ENCODE measurements around the gene RRAS2. TPM values are rescaled to one million over a fixed set of nuclear protein-coding genes. Genes with fewer than 3 reads are reported as not detected.

RRAS2 gene
- total RNA-seq, 1 donor from 2014 or later, result 51.9 TPM

DNA sequence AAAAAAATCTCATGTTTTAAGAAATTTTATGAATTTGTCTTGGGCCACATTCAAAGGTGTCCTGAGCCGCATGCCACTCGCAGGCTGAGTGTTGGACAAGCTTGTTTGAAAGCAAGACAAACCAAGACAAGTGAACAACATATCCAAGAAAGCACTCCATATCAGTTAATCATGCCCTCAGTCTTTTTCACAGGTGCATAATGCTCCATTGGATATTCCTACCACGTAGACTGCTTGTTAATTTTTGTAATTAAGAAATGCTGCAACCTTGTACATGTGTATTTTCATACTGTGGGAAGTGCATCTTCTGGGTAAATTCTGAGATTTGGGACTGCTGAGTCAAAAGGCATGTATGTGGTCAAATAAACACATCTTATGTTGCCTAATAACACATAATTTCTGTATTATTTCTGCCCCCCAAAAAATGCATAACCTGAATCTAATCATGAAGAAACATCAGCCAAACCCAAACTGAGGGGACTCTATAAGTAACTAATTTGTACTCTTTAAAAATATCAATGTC, 8.2 kb downstream of the RRAS2 start:
- peaks cover 5% of the 10 kb centered on the region for H3K4me1 Mint-ChIP-seq
- no peak overlapping the region for H3K4me3 Mint-ChIP-seq
- no peaks in the 10 kb centered on the region for H3K27me3 Mint-ChIP-seq (ENCODE audit: low read depth)
- no peak for DNase-seq (ENCODE audit: low spot score in 2 of 2, unreplicated experiment in 2 of 2)
- H3K9me3 Mint-ChIP-seq, result peaks cover 28% of the 10 kb centered on the region
- H3K36me3 Mint-ChIP-seq, result peaks cover 25% of the 10 kb centered on the region
- no peak overlapping the region for H3K27ac Mint-ChIP-seq
- TF ChIP-seq, protein P1, sequence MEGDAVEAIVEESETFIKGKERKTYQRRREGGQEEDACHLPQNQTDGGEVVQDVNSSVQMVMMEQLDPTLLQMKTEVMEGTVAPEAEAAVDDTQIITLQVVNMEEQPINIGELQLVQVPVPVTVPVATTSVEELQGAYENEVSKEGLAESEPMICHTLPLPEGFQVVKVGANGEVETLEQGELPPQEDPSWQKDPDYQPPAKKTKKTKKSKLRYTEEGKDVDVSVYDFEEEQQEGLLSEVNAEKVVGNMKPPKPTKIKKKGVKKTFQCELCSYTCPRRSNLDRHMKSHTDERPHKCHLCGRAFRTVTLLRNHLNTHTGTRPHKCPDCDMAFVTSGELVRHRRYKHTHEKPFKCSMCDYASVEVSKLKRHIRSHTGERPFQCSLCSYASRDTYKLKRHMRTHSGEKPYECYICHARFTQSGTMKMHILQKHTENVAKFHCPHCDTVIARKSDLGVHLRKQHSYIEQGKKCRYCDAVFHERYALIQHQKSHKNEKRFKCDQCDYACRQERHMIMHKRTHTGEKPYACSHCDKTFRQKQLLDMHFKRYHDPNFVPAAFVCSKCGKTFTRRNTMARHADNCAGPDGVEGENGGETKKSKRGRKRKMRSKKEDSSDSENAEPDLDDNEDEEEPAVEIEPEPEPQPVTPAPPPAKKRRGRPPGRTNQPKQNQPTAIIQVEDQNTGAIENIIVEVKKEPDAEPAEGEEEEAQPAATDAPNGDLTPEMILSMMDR (IDR thresholded peaks at IDR 0.05; ENCODE audit: unreplicated experiment), result no peak

DNA sequence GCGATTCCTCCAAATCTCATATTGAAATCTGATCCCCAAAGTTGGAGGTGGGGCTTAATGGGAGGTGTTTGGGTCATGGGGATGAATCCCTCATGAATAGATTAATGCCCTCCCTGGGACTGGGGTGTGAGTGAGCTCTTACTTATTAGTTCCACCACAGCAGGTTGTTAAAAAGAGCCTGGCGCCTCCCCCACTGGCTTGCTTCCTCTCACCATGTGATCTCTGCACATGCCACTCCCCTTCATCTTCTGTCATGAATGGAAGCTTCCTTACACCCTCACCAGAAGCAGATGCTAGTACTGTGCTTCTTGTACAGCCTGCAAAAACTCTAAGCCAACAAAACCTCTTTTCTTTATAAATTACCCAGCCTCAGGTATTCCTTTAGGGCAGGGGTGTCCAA, 8.8 kb downstream of the RRAS2 start:
- Mint-ChIP-seq H3K9me3 (peaks cover 34% of the 10 kb centered on the region), H3K36me3 (peaks cover 28% of the 10 kb centered on the region), H3K27me3 (ENCODE audit: low read depth) (no peaks in the 10 kb centered on the region), H3K4me3 (no peak overlapping the region), H3K27ac (no peak overlapping the region), H3K4me1 (peaks cover 4% of the 10 kb centered on the region)
- TF ChIP-seq, protein P1 (IDR thresholded peaks at IDR 0.05; ENCODE audit: unreplicated experiment), result no peak
- DNase-seq (ENCODE audit: low spot score in 2 of 2, unreplicated experiment in 2 of 2), result no peak

DNA sequence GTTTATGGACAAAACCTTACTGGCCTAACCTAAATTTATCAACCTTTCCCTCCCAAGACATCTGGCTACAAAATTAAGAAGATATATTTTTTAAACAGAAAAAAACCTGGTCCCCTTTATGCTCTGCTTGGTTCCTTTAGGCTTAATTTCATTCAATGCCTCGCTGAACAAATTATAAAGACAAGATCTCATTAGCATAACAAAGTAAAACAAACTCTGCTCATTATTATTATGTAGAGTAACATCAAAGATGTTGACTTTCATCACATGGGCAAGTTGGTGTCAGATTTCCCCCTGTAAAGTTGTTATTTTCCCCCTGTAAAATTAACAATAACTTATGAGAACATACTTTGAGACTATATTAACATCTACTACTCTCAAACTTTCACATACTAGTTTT, 11.0 kb downstream of the RRAS2 start:
- DNase-seq (ENCODE audit: low spot score in 2 of 2, unreplicated experiment in 2 of 2), result no peak
- TF ChIP-seq, protein P1 (IDR thresholded peaks at IDR 0.05; ENCODE audit: unreplicated experiment), result no peak
- H3K27ac Mint-ChIP-seq, result no peak overlapping the region
- no peaks in the 10 kb centered on the region for H3K4me1 Mint-ChIP-seq
- H3K36me3 Mint-ChIP-seq, result peaks cover 35% of the 10 kb centered on the region
- no peaks in the 10 kb centered on the region for H3K27me3 Mint-ChIP-seq (ENCODE audit: low read depth)
- H3K9me3 Mint-ChIP-seq, result peaks cover 43% of the 10 kb centered on the region
- no peak overlapping the region for H3K4me3 Mint-ChIP-seq

DNA sequence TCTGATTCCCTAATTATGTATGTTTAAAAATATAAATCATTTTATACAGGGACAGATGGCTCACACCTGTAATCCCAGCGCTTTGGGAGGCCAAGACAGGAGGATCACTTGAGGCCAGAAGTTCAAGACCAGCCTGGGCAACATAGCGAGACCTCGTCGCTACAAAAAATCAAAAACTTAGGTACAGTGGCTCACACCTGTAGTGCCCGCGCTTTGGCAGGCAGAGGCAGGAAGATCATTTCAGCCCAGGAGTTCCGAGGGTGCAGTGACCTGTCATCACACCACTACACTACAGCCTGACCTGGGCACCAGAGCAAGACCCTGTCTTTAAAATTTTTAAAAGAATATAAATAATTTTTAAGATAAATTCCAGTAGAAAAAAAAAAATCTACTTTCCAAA, 11.5 kb downstream of the RRAS2 start:
- H3K27me3 Mint-ChIP-seq (ENCODE audit: low read depth), result no peaks in the 10 kb centered on the region
- peaks cover 43% of the 10 kb centered on the region for H3K9me3 Mint-ChIP-seq
- no peak overlapping the region for H3K4me3 Mint-ChIP-seq
- peaks cover 35% of the 10 kb centered on the region for H3K36me3 Mint-ChIP-seq
- H3K4me1 Mint-ChIP-seq, result no peaks in the 10 kb centered on the region
- H3K27ac Mint-ChIP-seq, result no peak overlapping the region
- TF ChIP-seq, protein P1 (IDR thresholded peaks at IDR 0.05; ENCODE audit: unreplicated experiment), result no peak
- DNase-seq (ENCODE audit: low spot score in 2 of 2, unreplicated experiment in 2 of 2), result no peak

DNA sequence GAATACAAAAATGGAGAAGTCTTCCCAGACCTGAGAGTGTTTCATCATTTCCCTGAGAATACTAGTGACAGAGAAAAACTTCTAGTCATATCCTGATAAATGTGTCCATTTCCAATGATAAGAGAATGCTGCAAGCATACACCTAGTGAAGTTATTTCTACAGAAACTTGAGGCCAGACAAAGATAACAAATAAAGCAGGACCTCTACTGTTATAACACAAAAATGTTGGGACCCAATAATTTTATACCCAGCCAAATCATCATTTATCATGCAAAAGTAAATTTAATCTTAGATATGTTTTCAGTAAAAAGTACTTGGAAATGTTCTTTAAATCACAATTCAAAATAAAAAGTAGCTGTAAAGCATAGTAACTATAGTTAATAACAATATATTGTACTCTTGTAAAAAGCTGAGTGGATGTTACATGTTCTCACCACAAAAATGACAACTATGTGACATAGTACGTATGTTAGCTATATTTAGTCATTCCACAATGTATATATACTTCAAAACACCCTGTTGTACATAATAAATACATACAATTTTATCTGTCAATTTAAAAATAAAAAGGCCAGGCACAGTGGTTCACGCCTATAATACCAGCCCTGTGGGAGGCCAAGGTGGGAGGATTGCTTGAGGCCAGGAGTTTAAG, 12.6 kb downstream of the RRAS2 start:
- H3K36me3 Mint-ChIP-seq, result peaks cover 35% of the 10 kb centered on the region
- no peak for DNase-seq (ENCODE audit: low spot score in 2 of 2, unreplicated experiment in 2 of 2)
- TF ChIP-seq, protein P1 (IDR thresholded peaks at IDR 0.05; ENCODE audit: unreplicated experiment), result no peak
- H3K27ac Mint-ChIP-seq, result no peak overlapping the region
- H3K4me1 Mint-ChIP-seq, result peaks cover 6% of the 10 kb centered on the region
- H3K9me3 Mint-ChIP-seq, result peaks cover 43% of the 10 kb centered on the region
- no peaks in the 10 kb centered on the region for H3K27me3 Mint-ChIP-seq (ENCODE audit: low read depth)
- no peak overlapping the region for H3K4me3 Mint-ChIP-seq
